Measurements from ENCODE around the gene SERINC1. TPM values are rescaled to one million over a fixed set of nuclear protein-coding genes. Genes with fewer than 3 reads are reported as not detected.

Gene SERINC1
- total and polyA plus RNA-seq, 2 of the 4 experiments (the other 2 are of a cell fraction) = 79.8 to 123 TPM

GRCh38 chr6:122408240-122408639 is 63.4 kb downstream of the SERINC1 start:
- intact Hi-C loops (cut with micrococcal nuclease) (no loop called here), in situ Hi-C loops (cut with MboI; ENCODE audit: low sequenced_read_pairs) (no loop called here), dilution Hi-C loops (cut with HindIII; ENCODE audit: low sequenced_read_pairs, unreplicated experiment) (no loop called here)
- H3K18ac ChIP-seq (ENCODE audit: low read depth, low read length) = no peak overlapping the region
- ChIA-PET CTCF (interaction anchor here (1.3 to 1.6 kb wide), 2 partner anchors 9 to 10 kb away, joined by 3 to 4 read pairs; partner anchors contain the start of gene HSF2), POLR2A (ENCODE audit: unreplicated experiment) (interaction anchor here (0.7 kb wide), 1 partner anchor 45 kb away, joined by 4 read pairs; no protein-coding TSS in a partner anchor)
- ATAC-seq (ENCODE audit: low read depth) (no peak), DNase-seq (no peak)
- TF ChIP-seq CHD1 (IDR thresholded peaks at IDR 0.05; ENCODE audit: low read depth, low read length) (no peak), RFX5 (IDR thresholded peaks at IDR 0.05; ENCODE audit: low read depth, low read length) (no peak), CTCF (conservative IDR thresholded peaks at IDR 0.05; ENCODE audit: low read depth, low read length) (no peak), NFE2L2 (IDR thresholded peaks at IDR 0.05; ENCODE audit: low read depth, low read length) (no peak), MAFK (IDR thresholded peaks at IDR 0.05; ENCODE audit: low read depth, low read length) (no peak), BHLHE40 (IDR thresholded peaks at IDR 0.05; ENCODE audit: low read depth, low read length) (no peak), FOS (IDR thresholded peaks at IDR 0.05; ENCODE audit: low read depth, low read length) (no peak), ELK1 (IDR thresholded peaks at IDR 0.05; ENCODE audit: borderline replicate concordance, low read depth, low read length) (no peak), RAD21 (IDR thresholded peaks at IDR 0.05; ENCODE audit: low read length) (no peak), SMC3 (IDR thresholded peaks at IDR 0.05; ENCODE audit: low read depth, low read length) (no peak), MAZ (IDR thresholded peaks at IDR 0.05; ENCODE audit: borderline replicate concordance, low read depth, low read length) (no peak)
- H3K9me3 ChIP-seq (ENCODE audit: control insufficient read depth, insufficient read depth, low read length) = no peaks in the 10 kb centered on the region
- no peaks in the 10 kb centered on the region; the same call in 1 of the 2 replicates for H3K36me3 ChIP-seq (ENCODE audit: control insufficient read depth, insufficient read depth, low read length)
- H2AK9ac ChIP-seq (replicated peaks; ENCODE audit: low read depth, low read length, poor library complexity) = no peak overlapping the region
- H3K9ac ChIP-seq (ENCODE audit: low read depth, low read length) = no peak overlapping the region
- H2BK15ac ChIP-seq (ENCODE audit: low read depth, low read length) = no peak overlapping the region
- WGBS, 2 experiments (ENCODE audit: extremely low coverage in 2 of 2, insufficient read length in 1 of 2) = no CpG with 5 or more reads among the region's 1 CpG
- no peak overlapping the region for H4K8ac ChIP-seq (ENCODE audit: low read depth in 2 of 2, low read length in 2 of 2)
- H3K4me1 ChIP-seq (ENCODE audit: control insufficient read depth, insufficient read depth, low read length) = no peaks in the 10 kb centered on the region
- no peak overlapping the region for H3K4ac ChIP-seq (ENCODE audit: low read depth, low read length)
- no peak overlapping the region for H3K56ac ChIP-seq (ENCODE audit: extremely low read depth, insufficient read depth, low read length)
- H2BK5ac ChIP-seq (ENCODE audit: low read depth, low read length, poor library complexity, severe bottlenecking) = no peak overlapping the region
- no peaks in the 10 kb centered on the region for H3K27me3 ChIP-seq (ENCODE audit: control insufficient read depth, insufficient read depth, low read length)
- BruUV-seq (replicated peaks) = no TSS peak
- no peak overlapping the region for H3K14ac ChIP-seq (replicated peaks; ENCODE audit: low read depth, low read length)
- H3K9me1 ChIP-seq (ENCODE audit: insufficient read depth, low read length) = no peaks in the 10 kb centered on the region
- no peak overlapping the region for H4K91ac ChIP-seq (ENCODE audit: insufficient read depth, low read depth, low read length)
- no peak overlapping the region for H2BK120ac ChIP-seq (ENCODE audit: low read depth, low read length)
- no peak overlapping the region for H3K23ac ChIP-seq (ENCODE audit: low read depth, low read length)
- H3K27ac ChIP-seq (ENCODE audit: insufficient read depth, low read length) = no peak overlapping the region
- H4K20me1 ChIP-seq (ENCODE audit: insufficient read depth, low read length) = no peaks in the 10 kb centered on the region
- H2AFZ ChIP-seq (replicated peaks; ENCODE audit: low read length, poor library complexity) = no peak overlapping the region
- no peak overlapping the region for H4K5ac ChIP-seq (ENCODE audit: low read depth, low read length)
- H2AK5ac ChIP-seq (ENCODE audit: low read depth, low read length) = no peak overlapping the region
- H3K79me1 ChIP-seq (ENCODE audit: low read depth in 1 of 2, low read length in 2 of 2) = peaks cover 11 to 40% of the 10 kb centered on the region in 2 experiments; a peak in 3 of 4 replicates
- no peak overlapping the region for H3K4me2 ChIP-seq (ENCODE audit: low read depth, low read length)
- no peak overlapping the region for H2BK20ac ChIP-seq (ENCODE audit: low read depth, low read length)
- H3K4me3 ChIP-seq (ENCODE audit: insufficient read depth, low read depth, low read length) = no peak overlapping the region
